Endometrial microvascular endothelial cells (primary cell): ENCODE measurements around the gene SNRPD1. TPM values are rescaled to one million over a fixed set of nuclear protein-coding genes. Genes with fewer than 3 reads are reported as not detected.
"Not testable (repeated sequence)": the region's sequence is repeated elsewhere in the genome, so short reads cannot be mapped to it uniquely, and the experiment has no call there.

Experiments
- in situ Hi-C: cut with HindIII; loops from 2 replicates; pipeline ENCODE4 v1.10.0; 2017; ENCODE audit warnings: low sequenced_read_pairs, low pct_unique_long_range_greater_than_20kb; ENCODE audit errors: inconsistent ontology term
- total RNA-seq: library from RNA; depleted of rRNA; stranded (reverse); fragments of >200 nt; gene quantifications from one replicate; pipeline ENCODE4 v1.2.3, GENCODE V29; 2015; ENCODE audit errors: inconsistent ontology term

The SNRPD1 gene
- 22.4 TPM for total RNA-seq

- in situ Hi-C loops = no loop called here
Observed at GRCh38 chr18:21612125-21613039, at the start of gene SNRPD1. SNRPD1 (plus strand) TSS chr18:21612314; CDS start chr18:21612430, 116 bp downstream.

GRCh38 chr18:21571772-21572171, 40.3 kb upstream of the SNRPD1 start:
- in situ Hi-C loops = no loop called here

GRCh38 chr18:21575656-21576055, 36.5 kb upstream of the SNRPD1 start:
- in situ Hi-C loops = no loop called here

- in situ Hi-C loops = no loop called here
Observed at GRCh38 chr18:21584391-21584790, 27.7 kb upstream of the SNRPD1 start.

- in situ Hi-C loops = not testable (repeated sequence)
Observed at GRCh38 chr18:21592361-21592760, 19.8 kb upstream of the SNRPD1 start.

GRCh38 chr18:21593540-21594257, 18.4 kb upstream of the SNRPD1 start:
- in situ Hi-C loops = no loop called here

GRCh38 chr18:21597620-21598019, 14.5 kb upstream of the SNRPD1 start:
- in situ Hi-C loops = no loop called here

- in situ Hi-C loops = no loop called here
Observed at GRCh38 chr18:21598726-21599584, 13.2 kb upstream of the SNRPD1 start.

- in situ Hi-C loops = no loop called here
Observed at GRCh38 chr18:21599585-21600525, 12.3 kb upstream of the SNRPD1 start.

- in situ Hi-C loops = no loop called here
Observed at GRCh38 chr18:21600526-21601410, 11.3 kb upstream of the SNRPD1 start, which contains the start of gene ESCO1. ESCO1 (minus strand) TSS chr18:21600704; CDS start chr18:21574843, 25,861 bp downstream.

- in situ Hi-C loops = no loop called here
Observed at GRCh38 chr18:21602299-21602587, 9.9 kb upstream of the SNRPD1 start.

GRCh38 chr18:21604671-21605070, 7.4 kb upstream of the SNRPD1 start:
- in situ Hi-C loops = no loop called here

- in situ Hi-C loops = no loop called here
Observed at GRCh38 chr18:21605213-21605612, 6.9 kb upstream of the SNRPD1 start.

GRCh38 chr18:21611401-21612124, 551 bp upstream of the SNRPD1 start:
- in situ Hi-C loops = not testable (repeated sequence)

- in situ Hi-C loops = not testable (repeated sequence)
Observed at GRCh38 chr18:21621640-21622039, 9.5 kb downstream of the SNRPD1 start.

GRCh38 chr18:21629089-21629832, 17.1 kb downstream of the SNRPD1 start:
- in situ Hi-C loops = no loop called here
